Trophoblast cell (in vitro differentiated cells and primary cell): ENCODE measurements around the gene FNDC3B.
A peak's percentile ranks its signal among the peaks of the same experiment; 100 is the strongest.

Experiments
- DNase-seq, 2 donors: peaks; one replicate each; pipeline ENCODE4 v3.0.0-alpha.2; 2016
- H2AFZ ChIP-seq: 2 replicates; pipeline ENCODE4 v1.6.1; 2013; ENCODE audit warnings: low read length, moderate library complexity, mild to moderate bottlenecking; ENCODE audit not compliant: insufficient read depth, poor library complexity
- H2AK5ac ChIP-seq: 2 replicates; pipeline ENCODE4 v1.6.1; 2013; ENCODE audit warnings: mild to moderate bottlenecking, low read length
- H2BK120ac ChIP-seq: 2 replicates; pipeline ENCODE4 v1.6.1; 2013; ENCODE audit warnings: low read length, mild to moderate bottlenecking, moderate library complexity; ENCODE audit not compliant: insufficient read depth, poor library complexity
- H2BK12ac ChIP-seq: 2 replicates; pipeline ENCODE4 v1.6.1; 2013; ENCODE audit warnings: mild to moderate bottlenecking, low read length, moderate library complexity
- H2BK5ac ChIP-seq: 2 replicates; pipeline ENCODE4 v1.6.1; 2013; ENCODE audit warnings: low read length, low read depth, moderate library complexity, mild to moderate bottlenecking; ENCODE audit not compliant: poor library complexity
- H3K14ac ChIP-seq: 2 replicates; pipeline ENCODE4 v1.6.1; 2013; ENCODE audit warnings: mild to moderate bottlenecking, low read length
- H3K18ac ChIP-seq: 2 replicates; pipeline ENCODE4 v1.6.1; 2013; ENCODE audit warnings: mild to moderate bottlenecking, low read length
- H3K23ac ChIP-seq: 2 replicates; pipeline ENCODE4 v1.6.1; 2013; ENCODE audit warnings: low read length
- H3K27ac ChIP-seq: 2 replicates; pipeline ENCODE4 v1.5.1; 2013; ENCODE audit warnings: low read depth, mild to moderate bottlenecking, inconsistent platforms, low read length, moderate library complexity
- H3K27me3 ChIP-seq: 2 replicates; pipeline ENCODE4 v1.6.1; 2013; ENCODE audit warnings: inconsistent platforms, mild to moderate bottlenecking, low read length, moderate library complexity; ENCODE audit not compliant: insufficient read depth
- H3K36me3 ChIP-seq, 2 experiments: 1 replicate in 1 of 2; 2 replicates in 1 of 2; pipeline ENCODE4 v1.6.1; 2013; ENCODE audit warnings: low read length in 2 of 2, mild to moderate bottlenecking in 2 of 2, moderate library complexity in 1 of 2; ENCODE audit not compliant: insufficient read depth in 2 of 2, control insufficient read depth in 1 of 2
- H3K4ac ChIP-seq: 2 replicates; pipeline ENCODE4 v1.6.1; 2013; ENCODE audit warnings: low read depth, mild to moderate bottlenecking, low read length, moderate library complexity
- H3K4me1 ChIP-seq, 2 experiments: 1 replicate in 1 of 2; 2 replicates in 1 of 2; pipeline ENCODE4 v1.6.1; 2013; ENCODE audit warnings: low read length in 2 of 2, mild to moderate bottlenecking in 2 of 2, moderate library complexity in 1 of 2; ENCODE audit not compliant: insufficient read depth in 2 of 2, control insufficient read depth in 1 of 2
- H3K4me2 ChIP-seq: 2 replicates; pipeline ENCODE4 v1.6.1; 2013; ENCODE audit warnings: inconsistent platforms, mild to moderate bottlenecking, low read length, moderate library complexity
- H3K4me3 ChIP-seq: 2 replicates; pipeline ENCODE4 v1.5.1; 2013; ENCODE audit warnings: mild to moderate bottlenecking, low read depth, low read length, inconsistent platforms
- H3K79me1 ChIP-seq: one replicate; pipeline ENCODE4 v1.6.1; 2013; ENCODE audit warnings: low read length
- H3K79me2 ChIP-seq: 2 replicates; pipeline ENCODE4 v1.6.1; 2013; ENCODE audit warnings: low read length, mild to moderate bottlenecking; ENCODE audit not compliant: control insufficient read depth, insufficient read depth, poor library complexity
- H3K9ac ChIP-seq: 2 replicates; pipeline ENCODE4 v1.6.1; 2013; ENCODE audit warnings: mild to moderate bottlenecking, low read length
- H3K9me3 ChIP-seq: 2 replicates; pipeline ENCODE4 v1.6.1; 2013; ENCODE audit warnings: low read depth, mild to moderate bottlenecking, control low read depth, inconsistent platforms, low read length; ENCODE audit not compliant: insufficient read depth
- H4K12ac ChIP-seq: 2 replicates; pipeline ENCODE4 v1.6.1; 2013; ENCODE audit warnings: low read depth, mild to moderate bottlenecking, low read length, moderate library complexity
- H4K8ac ChIP-seq: 2 replicates; pipeline ENCODE4 v1.6.1; 2013; ENCODE audit warnings: low read depth, mild to moderate bottlenecking, low read length, moderate library complexity
- H4K91ac ChIP-seq: one replicate; pipeline ENCODE4 v1.6.1; 2013; ENCODE audit warnings: low read depth, mild to moderate bottlenecking, low read length, moderate library complexity
- WGBS: extraction: QIAGEN DNeasy Blood & Tissue Kit; methylation state at CpG from one replicate; pipeline ENCODE4 v1.1.7; 2013; ENCODE audit warnings: missing lambda C conversion rate; ENCODE audit not compliant: insufficient read length, insufficient coverage; ENCODE audit errors: extremely low coverage; 5-methylcytosine and 5-hydroxymethylcytosine counted together

The FNDC3B gene

GRCh38 chr3:172199850-172200369 is 160.5 kb downstream of the FNDC3B start:
- Histone ChIP-seq H3K4me1 (peaks cover 0 to 11% of the 10 kb centered on the region in 2 experiments), H3K18ac (no peak overlapping the region), H3K27me3 (no peaks in the 10 kb centered on the region), H4K12ac (no peak overlapping the region), H3K23ac (no peak overlapping the region), H4K91ac (no peak overlapping the region), H3K79me1 (no peaks in the 10 kb centered on the region), H2AFZ (no peak overlapping the region), H2BK5ac (no peak overlapping the region), H3K27ac (no peak overlapping the region), H2BK120ac (no peak overlapping the region), H2AK5ac (no peak overlapping the region), H2BK12ac (no peak overlapping the region), H3K36me3 (no peaks in the 10 kb centered on the region), H3K79me2 (no peaks in the 10 kb centered on the region), H3K9ac (no peak overlapping the region), H3K14ac (no peak overlapping the region), H3K4me3 (no peak overlapping the region), H4K8ac (no peak overlapping the region), H3K4me2 (no peak overlapping the region), H3K9me3 (no peaks in the 10 kb centered on the region), H3K4ac (no peak overlapping the region)
- WGBS = no CpG with 5 or more reads among the region's 7 CpGs
- DNase-seq = no peak

- Histone ChIP-seq H2BK120ac (no peak overlapping the region), H3K36me3 (no peaks in the 10 kb centered on the region), H2AK5ac (no peak overlapping the region), H3K23ac (no peak overlapping the region), H3K14ac (no peak overlapping the region), H3K4ac (no peak overlapping the region), H2BK5ac (no peak overlapping the region), H4K91ac (no peak overlapping the region), H3K27me3 (no peaks in the 10 kb centered on the region), H3K4me2 (no peak overlapping the region), H3K79me2 (no peaks in the 10 kb centered on the region), H3K9ac (no peak overlapping the region), H2BK12ac (no peak overlapping the region), H3K79me1 (no peaks in the 10 kb centered on the region), H3K27ac (no peak overlapping the region), H3K9me3 (no peaks in the 10 kb centered on the region), H3K4me3 (no peak overlapping the region), H3K18ac (no peak overlapping the region), H4K12ac (no peak overlapping the region), H4K8ac (no peak overlapping the region), H2AFZ (no peak overlapping the region), H3K4me1 (peaks cover 0 to 9% of the 10 kb centered on the region in 2 experiments)
- no CpG with 5 or more reads among the region's 11 CpGs for WGBS
- DNase-seq = peak; percentile 38 to 77
Observed at GRCh38 chr3:172201136-172201869, 161.9 kb downstream of the FNDC3B start.

- H2BK12ac ChIP-seq = no peak overlapping the region
- H2AK5ac ChIP-seq = no peak overlapping the region
- no CpG with 5 or more reads among the region's 3 CpGs for WGBS
- no peak overlapping the region for H3K4ac ChIP-seq
- no peak overlapping the region for H3K9ac ChIP-seq
- H4K8ac ChIP-seq = no peak overlapping the region
- no peak overlapping the region for H3K4me3 ChIP-seq
- no peaks in the 10 kb centered on the region for H3K9me3 ChIP-seq
- no peak overlapping the region for H3K14ac ChIP-seq
- H3K4me2 ChIP-seq = no peak overlapping the region
- H2BK120ac ChIP-seq = no peak overlapping the region
- H3K18ac ChIP-seq = no peak overlapping the region
- no peaks in the 10 kb centered on the region for H3K27me3 ChIP-seq
- no peaks in the 10 kb centered on the region for H3K79me1 ChIP-seq
- H2AFZ ChIP-seq = no peak overlapping the region
- DNase-seq = peak in 1 of 2 donors; percentile 54
- peaks cover 0 to 9% of the 10 kb centered on the region in 2 experiments for H3K4me1 ChIP-seq
- no peak overlapping the region for H4K12ac ChIP-seq
- H4K91ac ChIP-seq = no peak overlapping the region
- no peaks in the 10 kb centered on the region for H3K36me3 ChIP-seq
- H3K79me2 ChIP-seq = no peaks in the 10 kb centered on the region
- no peak overlapping the region for H3K27ac ChIP-seq
- no peak overlapping the region for H3K23ac ChIP-seq
- no peak overlapping the region for H2BK5ac ChIP-seq
Observed at GRCh38 chr3:172201870-172202236, 162.5 kb downstream of the FNDC3B start.

- H3K79me2 ChIP-seq = no peaks in the 10 kb centered on the region
- H3K4me2 ChIP-seq = no peak overlapping the region
- no peak overlapping the region for H3K18ac ChIP-seq
Observed at GRCh38 chr3:172202797-172203196, 163.4 kb downstream of the FNDC3B start.

More at GRCh38 chr3:172202797-172203196, 163.4 kb downstream of the FNDC3B start:
- DNase-seq = no peak
- Histone ChIP-seq H3K23ac (no peak overlapping the region), H3K4me1 (peaks cover 0 to 9% of the 10 kb centered on the region in 2 experiments), H2BK120ac (no peak overlapping the region), H2BK5ac (no peak overlapping the region), H3K79me1 (no peaks in the 10 kb centered on the region), H3K4me3 (no peak overlapping the region), H3K9me3 (no peaks in the 10 kb centered on the region), H3K4ac (no peak overlapping the region), H4K12ac (no peak overlapping the region), H3K9ac (no peak overlapping the region), H2AFZ (no peak overlapping the region), H3K36me3 (no peaks in the 10 kb centered on the region), H4K91ac (no peak overlapping the region), H4K8ac (no peak overlapping the region), H3K27me3 (no peaks in the 10 kb centered on the region), H3K14ac (no peak overlapping the region), H2BK12ac (no peak overlapping the region), H2AK5ac (no peak overlapping the region), H3K27ac (no peak overlapping the region)
- WGBS = no CpG with 5 or more reads among the region's 3 CpGs
